ENCODE results near the gene BLOC1S1.

The BLOC1S1 gene

GRCh38 chr12:55762646-55763045 lies 46.8 kb downstream of the BLOC1S1 start:
- H3K4me3 ChIP-seq (ENCODE audit: low read depth, low read length): no peak overlapping the region
- no peak for DNase-seq (ENCODE audit: low read depth)
- TF ChIP-seq, protein P1, sequence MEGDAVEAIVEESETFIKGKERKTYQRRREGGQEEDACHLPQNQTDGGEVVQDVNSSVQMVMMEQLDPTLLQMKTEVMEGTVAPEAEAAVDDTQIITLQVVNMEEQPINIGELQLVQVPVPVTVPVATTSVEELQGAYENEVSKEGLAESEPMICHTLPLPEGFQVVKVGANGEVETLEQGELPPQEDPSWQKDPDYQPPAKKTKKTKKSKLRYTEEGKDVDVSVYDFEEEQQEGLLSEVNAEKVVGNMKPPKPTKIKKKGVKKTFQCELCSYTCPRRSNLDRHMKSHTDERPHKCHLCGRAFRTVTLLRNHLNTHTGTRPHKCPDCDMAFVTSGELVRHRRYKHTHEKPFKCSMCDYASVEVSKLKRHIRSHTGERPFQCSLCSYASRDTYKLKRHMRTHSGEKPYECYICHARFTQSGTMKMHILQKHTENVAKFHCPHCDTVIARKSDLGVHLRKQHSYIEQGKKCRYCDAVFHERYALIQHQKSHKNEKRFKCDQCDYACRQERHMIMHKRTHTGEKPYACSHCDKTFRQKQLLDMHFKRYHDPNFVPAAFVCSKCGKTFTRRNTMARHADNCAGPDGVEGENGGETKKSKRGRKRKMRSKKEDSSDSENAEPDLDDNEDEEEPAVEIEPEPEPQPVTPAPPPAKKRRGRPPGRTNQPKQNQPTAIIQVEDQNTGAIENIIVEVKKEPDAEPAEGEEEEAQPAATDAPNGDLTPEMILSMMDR (IDR thresholded peaks at IDR 0.05; ENCODE audit: low read depth, low read length, missing control alignments): no peak

DNA sequence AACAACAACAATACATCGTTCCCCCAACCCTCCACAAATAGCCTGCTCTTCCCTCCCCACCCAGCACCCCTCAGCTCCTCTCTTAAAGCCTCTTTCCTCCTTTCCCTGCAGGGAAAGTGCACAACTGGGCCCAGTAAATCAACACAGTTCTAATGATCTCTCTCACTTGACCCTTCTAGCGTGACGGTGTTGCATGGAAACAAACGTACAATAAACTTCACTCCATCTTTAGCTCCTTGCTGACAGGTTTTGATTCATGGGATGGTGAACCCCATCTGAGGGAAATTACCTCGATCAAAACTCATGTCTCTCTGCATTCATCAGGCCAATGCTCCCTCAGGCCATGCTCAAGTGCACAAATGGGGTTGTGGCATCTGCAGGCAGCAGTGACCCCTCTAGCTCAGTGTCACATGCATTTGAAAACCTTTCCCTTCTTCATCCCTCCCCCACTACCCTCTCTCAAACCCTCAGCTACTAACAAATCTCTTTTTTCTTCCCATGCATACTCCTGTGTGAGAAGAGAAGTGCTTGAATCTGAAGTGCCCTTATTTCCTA lies 50.0 kb downstream of the BLOC1S1 start:
- no peak overlapping the region for H3K4me3 ChIP-seq (ENCODE audit: low read depth, low read length)
- DNase-seq (ENCODE audit: low read depth): no peak
- TF ChIP-seq, protein P1 (IDR thresholded peaks at IDR 0.05; ENCODE audit: low read depth, low read length, missing control alignments): no peak

DNA sequence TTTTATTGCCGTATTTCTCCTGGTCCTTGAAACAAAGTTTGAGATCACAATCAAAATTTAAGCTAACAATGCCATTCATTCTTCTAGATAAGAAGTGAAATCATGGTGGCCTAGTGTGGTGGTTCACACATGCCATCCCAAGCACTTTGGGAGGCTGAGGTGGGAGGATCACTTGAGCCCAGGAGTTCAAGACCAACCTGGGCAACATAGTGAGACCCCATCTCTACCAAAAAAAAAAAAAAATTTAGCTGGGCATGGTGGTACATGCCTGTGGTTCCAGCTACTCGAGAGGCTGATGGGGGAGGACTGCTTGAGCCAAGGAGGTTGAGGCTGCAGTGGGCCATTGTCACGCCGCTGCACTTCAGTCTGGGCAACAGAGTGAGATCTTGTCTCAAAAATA lies 51.3 kb downstream of the BLOC1S1 start:
- no peak for DNase-seq (ENCODE audit: low read depth)
- TF ChIP-seq, protein P1 (IDR thresholded peaks at IDR 0.05; ENCODE audit: low read depth, low read length, missing control alignments): no peak
- no peak overlapping the region for H3K4me3 ChIP-seq (ENCODE audit: low read depth, low read length)

Measured in GM12864 (cell line).